BJ (cell line): ENCODE measurements around the gene FSTL3. TPM values are rescaled to one million over a fixed set of nuclear protein-coding genes. Genes with fewer than 3 reads are reported as not detected.

Source experiments
- CTCF ChIA-PET: fragments of 350-600 bp; formaldehyde crosslinking; extraction: SDS; loops from one replicate; lab custom pipeline; 2021; ENCODE audit warnings: antibody characterized with exemption, inconsistent platforms; lab: Yijun Ruan, JAX
- POLR2A ChIA-PET: fragments of 300-600 bp; sonication (Branson Sonifier 250); formaldehyde crosslinking; extraction: SDS; loops from one replicate; lab custom pipeline; 2021; ENCODE audit warnings: antibody characterized with exemption; lab: Charles Lee
- DNase-seq: peaks from one replicate; pipeline ENCODE4 v3.0.0-alpha.2; 2011; ENCODE audit warnings: low read depth
- H3K27me3 ChIP-seq: 2 replicates; pipeline ENCODE4 v1.6.0; 2011; ENCODE audit warnings: low read length; ENCODE audit not compliant: control insufficient read depth, insufficient read depth
- H3K36me3 ChIP-seq: 2 replicates; pipeline ENCODE4 v1.5.1; 2011; ENCODE audit warnings: low read length; ENCODE audit not compliant: control insufficient read depth, insufficient read depth
- H3K4me3 ChIP-seq: 2 replicates; pipeline ENCODE4 v1.5.1; 2011; ENCODE audit warnings: low read depth, mild to moderate bottlenecking, control low read depth, low read length
- polyA plus RNA-seq: library from polyadenylated mRNA; depleted of rRNA; stranded (reverse); fragments of >200 nt; gene quantifications from 2 replicates; pipeline ENCODE4 v1.2.3, GENCODE V29; 2011
- TF ChIP-seq, protein P1 (sequence below): IDR thresholded peaks from 2 replicates; pipeline ENCODE4 v1.5.1; 2011; ENCODE audit warnings: low read depth, mild to moderate bottlenecking, control low read depth, inconsistent platforms, low read length, moderate library complexity; ENCODE audit not compliant: insufficient read depth

The FSTL3 gene
- polyA plus RNA-seq, 1 experiment, result 83.2 TPM

DNA sequence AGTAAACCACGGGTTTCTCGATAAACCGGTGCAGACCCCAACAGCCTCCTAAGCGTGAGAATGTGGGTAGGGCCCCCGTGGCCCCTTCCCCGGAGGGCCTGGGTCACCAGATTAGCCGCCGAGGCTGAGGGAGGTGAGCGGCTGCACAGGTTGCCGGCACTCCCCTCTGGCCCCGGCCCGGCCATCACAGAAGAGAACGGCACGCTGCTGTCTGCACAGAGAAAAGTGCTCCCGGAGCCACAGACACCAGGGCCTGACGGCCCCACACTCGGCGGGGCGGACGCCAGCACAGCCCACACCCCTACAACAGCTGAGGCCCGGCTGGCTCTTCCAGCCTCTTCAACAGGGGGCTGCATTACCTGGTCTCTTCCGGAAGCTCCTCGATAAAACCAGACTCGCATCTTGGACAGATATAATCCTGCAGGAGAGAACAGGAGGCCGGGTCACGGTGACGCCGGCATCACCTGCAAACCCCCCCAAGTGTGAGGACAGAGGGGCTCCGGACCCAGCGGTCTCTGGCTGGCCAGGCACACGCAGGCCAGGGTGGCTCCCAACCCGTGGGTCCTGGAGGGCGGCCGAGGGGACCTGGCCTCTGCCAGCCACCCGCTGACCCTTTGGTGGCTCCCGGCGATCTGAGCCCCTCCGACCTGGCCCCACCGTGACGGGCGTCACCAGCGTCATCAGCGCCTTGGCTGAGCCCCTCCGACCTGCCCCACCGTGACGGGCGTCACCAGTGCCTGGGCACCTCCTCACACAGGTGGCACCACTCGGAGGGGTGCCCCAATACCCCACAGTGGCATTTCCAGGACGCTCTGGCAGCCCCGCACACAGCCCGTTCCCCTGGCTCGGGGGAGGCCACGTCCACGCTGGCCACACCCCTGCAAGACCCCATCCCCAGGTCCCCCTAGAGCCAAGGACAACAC, 23.5 kb upstream of the FSTL3 start:
- CTCF ChIA-PET, result interaction anchor here (1.1 kb wide), 1 partner anchor 18 kb away, joined by 3 read pairs; no protein-coding TSS in a partner anchor
- TF ChIP-seq, protein P1, sequence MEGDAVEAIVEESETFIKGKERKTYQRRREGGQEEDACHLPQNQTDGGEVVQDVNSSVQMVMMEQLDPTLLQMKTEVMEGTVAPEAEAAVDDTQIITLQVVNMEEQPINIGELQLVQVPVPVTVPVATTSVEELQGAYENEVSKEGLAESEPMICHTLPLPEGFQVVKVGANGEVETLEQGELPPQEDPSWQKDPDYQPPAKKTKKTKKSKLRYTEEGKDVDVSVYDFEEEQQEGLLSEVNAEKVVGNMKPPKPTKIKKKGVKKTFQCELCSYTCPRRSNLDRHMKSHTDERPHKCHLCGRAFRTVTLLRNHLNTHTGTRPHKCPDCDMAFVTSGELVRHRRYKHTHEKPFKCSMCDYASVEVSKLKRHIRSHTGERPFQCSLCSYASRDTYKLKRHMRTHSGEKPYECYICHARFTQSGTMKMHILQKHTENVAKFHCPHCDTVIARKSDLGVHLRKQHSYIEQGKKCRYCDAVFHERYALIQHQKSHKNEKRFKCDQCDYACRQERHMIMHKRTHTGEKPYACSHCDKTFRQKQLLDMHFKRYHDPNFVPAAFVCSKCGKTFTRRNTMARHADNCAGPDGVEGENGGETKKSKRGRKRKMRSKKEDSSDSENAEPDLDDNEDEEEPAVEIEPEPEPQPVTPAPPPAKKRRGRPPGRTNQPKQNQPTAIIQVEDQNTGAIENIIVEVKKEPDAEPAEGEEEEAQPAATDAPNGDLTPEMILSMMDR, result no peak
- Histone ChIP-seq H3K4me3 (no peak overlapping the region), H3K36me3 (peaks cover 29% of the 10 kb centered on the region), H3K27me3 (no peaks in the 10 kb centered on the region)
- no peak for DNase-seq
- POLR2A ChIA-PET, result no interaction called here

GRCh38 chr19:653425-653824, 22.8 kb upstream of the FSTL3 start:
- no peak overlapping the region for H3K4me3 ChIP-seq
- DNase-seq, result no peak
- TF ChIP-seq, protein P1, result no peak
- CTCF ChIA-PET, result no interaction called here
- peaks cover 24% of the 10 kb centered on the region for H3K36me3 ChIP-seq
- H3K27me3 ChIP-seq, result no peaks in the 10 kb centered on the region
- POLR2A ChIA-PET, result no interaction called here

DNA sequence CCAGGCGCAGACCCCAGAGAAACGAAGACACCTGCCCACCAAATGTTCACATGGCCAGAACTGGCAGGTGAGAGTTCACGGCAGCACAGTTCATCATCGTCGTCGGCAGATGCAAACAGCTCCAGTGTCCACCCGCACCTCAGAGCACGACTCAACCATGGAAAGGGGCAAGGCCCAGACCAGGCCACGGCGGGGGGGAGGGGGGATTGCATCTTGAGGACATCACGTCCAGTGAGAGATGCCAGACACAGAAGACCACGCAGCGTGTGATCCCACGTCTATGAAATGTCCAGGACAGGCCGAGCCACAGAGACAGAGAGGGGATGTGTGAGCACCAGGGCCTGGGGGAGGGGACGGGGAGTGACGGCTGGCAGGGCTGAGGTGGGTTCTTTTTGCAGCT, 20.5 kb upstream of the FSTL3 start:
- no peaks in the 10 kb centered on the region for H3K27me3 ChIP-seq
- TF ChIP-seq, protein P1, result no peak
- CTCF ChIA-PET, result interaction anchor here (0.8 to 1.3 kb wide), 3 partner anchors 67 to 144 kb away, joined by 3 to 4 read pairs (median 3); no protein-coding TSS in a partner anchor
- POLR2A ChIA-PET, result no interaction called here
- no peak overlapping the region for H3K4me3 ChIP-seq
- H3K36me3 ChIP-seq, result peaks cover 20% of the 10 kb centered on the region
- DNase-seq, result no peak

DNA sequence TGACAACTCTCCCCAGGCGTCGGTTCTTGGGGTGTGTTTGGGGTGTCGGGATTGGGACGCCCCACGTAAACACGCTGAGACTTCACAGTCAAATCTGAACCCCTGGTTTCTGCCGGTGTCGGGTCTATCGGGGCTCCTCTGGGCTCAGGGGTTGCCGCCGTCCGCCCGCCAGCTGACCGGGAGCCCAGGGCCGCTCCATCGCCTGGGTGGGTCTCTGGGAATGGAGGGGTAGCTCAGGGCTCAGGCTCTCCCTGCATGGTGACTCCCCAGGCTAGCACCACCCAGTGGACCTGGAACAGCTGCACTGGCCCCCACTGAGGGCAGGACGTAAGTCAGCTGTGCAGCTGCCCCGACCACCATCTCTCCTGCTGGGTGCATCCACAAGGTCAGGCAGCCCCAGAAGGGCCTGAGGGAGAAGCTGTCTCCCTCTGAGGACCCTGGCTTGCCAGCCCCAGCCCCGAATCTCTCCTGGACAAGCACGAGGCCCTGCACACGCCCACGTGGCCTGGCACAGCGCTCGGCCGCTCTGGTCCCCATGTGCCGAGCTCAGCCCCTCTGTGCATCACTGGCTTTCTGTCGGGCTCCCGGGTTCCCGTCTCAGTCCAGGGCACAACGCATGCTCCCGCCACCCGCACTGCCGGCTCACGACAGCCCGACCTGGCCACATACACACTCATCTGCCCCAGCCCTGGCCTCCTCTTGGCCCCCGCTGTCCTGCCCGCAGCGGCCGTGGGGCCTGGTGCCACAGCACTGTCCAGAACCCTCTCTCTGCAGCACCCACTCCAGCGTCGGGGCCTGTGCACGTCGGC, 19.2 kb upstream of the FSTL3 start:
- POLR2A ChIA-PET, result no interaction called here
- Histone ChIP-seq H3K4me3 (no peak overlapping the region), H3K36me3 (peaks cover 15% of the 10 kb centered on the region), H3K27me3 (no peaks in the 10 kb centered on the region)
- CTCF ChIA-PET, result interaction anchor here (0.6 to 1.3 kb wide), 6 partner anchors 68 to 607 kb away, joined by 3 to 4 read pairs (median 3); no protein-coding TSS in a partner anchor
- TF ChIP-seq, protein P1, result no peak
- no peak for DNase-seq

GRCh38 chr19:657611-658010, 18.6 kb upstream of the FSTL3 start:
- CTCF ChIA-PET, result no interaction called here
- POLR2A ChIA-PET, result no interaction called here
- Histone ChIP-seq H3K4me3 (no peak overlapping the region), H3K27me3 (no peaks in the 10 kb centered on the region), H3K36me3 (peaks cover 14% of the 10 kb centered on the region)
- no peak for DNase-seq
- TF ChIP-seq, protein P1, result no peak
